ENCODE results near the gene AGBL4. TPM values are rescaled to one million over a fixed set of nuclear protein-coding genes. Genes with fewer than 3 reads are reported as not detected.

AGBL4 gene
- total RNA-seq, 1 donor from 2014 or later = not detected

DNA sequence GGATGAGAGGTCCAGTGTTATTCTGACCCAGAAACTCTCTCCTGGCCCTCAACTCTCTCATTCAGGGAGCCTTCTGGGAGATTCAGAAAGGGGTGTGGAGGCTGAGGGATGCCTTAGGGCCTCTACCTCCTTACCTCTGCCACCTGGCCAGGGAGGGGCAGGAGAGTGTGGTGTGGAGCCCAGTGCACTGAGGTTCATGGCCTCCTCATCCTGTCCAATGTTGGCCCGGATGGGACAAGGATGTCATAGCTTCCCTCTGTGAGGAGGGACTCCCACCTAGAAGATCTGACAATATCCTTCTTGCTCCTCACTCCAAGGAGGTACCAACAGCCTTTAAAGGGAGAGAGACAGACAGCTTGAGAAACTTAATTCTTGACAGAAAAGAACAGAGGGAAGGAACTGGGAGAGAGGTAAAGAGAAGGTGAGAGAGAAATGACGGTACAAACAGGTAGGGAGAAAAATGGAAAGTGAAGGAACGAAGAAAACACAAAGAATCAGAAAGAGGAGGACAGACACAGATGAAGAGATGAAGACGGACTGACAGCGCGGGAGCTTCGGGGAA is 1247.8 kb downstream of the AGBL4 start:
- no peak for DNase-seq (ENCODE audit: low read depth, low spot score)

- no peak for DNase-seq (ENCODE audit: low read depth, low spot score)
These were observed 1250.6 kb downstream of the AGBL4 start for GRCh38 chr1:48773133-48773532.

DNA sequence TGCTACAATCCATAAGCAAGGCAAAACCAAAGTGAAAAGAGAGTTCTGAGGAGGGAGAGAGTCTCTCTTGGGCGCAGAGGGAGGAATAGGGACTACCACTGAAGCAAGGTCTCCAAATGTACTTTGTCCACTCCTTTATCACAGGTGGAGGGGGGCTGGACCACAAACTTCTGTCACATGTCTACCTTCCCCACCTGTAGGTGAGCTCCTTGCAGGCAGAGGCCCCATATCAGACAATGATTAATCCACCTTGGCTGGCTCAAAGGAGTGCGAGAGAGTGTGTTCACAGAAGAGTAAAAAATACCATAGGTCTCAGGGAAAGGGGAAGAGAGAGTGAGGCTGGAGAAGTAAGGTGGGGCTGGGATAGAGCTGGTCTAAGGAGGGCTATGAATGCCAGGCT is 1251.5 kb downstream of the AGBL4 start:
- DNase-seq (ENCODE audit: low read depth, low spot score) = no peak

GRCh38 chr1:48771561-48771960 is 1252.2 kb downstream of the AGBL4 start:
- no peak for DNase-seq (ENCODE audit: low read depth, low spot score)

DNA sequence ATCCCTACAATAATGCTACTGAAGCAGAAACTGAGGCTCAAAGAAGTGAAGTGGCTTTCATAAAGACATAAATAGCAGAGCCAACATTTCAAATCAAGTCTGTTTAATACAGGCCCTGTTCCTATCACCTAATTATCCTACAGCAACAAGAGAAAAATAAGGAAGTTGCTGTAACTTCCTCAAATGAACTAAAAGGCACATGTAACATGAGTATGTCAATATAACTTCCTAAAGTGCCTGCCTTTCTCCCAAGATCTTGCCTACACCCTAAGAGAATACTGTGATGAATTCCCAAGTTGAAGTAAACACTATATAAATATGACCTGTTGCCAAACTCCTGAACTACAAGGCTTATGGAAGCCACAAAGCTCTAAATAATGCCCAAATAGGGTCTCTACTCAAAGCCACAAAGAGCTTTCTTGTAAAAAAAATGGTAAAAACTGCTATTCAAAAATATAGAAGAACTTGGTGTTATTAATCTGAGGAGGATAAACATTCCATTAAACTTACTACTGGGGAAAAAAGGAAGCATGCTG is 1255.7 kb downstream of the AGBL4 start:
- DNase-seq (ENCODE audit: low read depth, low spot score) = no peak

DNA sequence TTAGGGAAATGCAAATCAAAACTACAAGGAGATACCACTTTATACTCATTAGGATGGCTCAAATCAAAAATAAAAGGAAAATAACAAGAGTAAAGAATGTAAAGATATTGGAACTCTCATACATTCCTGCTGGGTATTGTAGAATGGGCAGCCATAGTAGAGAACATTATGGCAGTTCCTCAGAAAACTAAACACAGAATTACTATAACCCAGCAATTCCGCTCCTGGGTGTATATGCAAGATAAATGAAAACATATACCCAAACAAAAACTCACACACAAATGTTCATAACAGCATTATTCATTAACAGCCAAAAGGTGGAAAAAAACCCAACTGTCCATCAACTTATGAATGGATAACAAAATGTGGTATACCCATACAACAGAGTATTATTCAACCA is 1258.4 kb downstream of the AGBL4 start:
- DNase-seq (ENCODE audit: low read depth, low spot score) = no peak

DNA sequence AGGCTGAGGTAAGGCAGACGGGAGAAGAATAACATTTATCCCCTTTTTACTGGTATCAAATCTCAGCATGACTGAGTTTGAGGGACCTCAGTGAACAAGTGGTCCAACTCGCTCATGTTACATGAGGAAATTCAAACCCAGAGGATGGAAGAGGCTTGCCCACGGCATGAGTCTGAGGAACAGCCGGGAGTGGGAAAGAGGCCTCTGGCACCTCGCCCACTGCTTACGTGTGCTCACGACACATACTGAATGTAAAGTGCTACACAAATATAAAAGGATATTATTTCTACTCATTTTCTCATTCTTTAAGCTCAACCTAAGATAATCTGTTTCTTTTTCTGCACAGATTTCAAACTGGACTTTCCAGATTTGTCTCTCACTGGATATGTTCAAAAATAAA is 1261.8 kb downstream of the AGBL4 start:
- no peak for DNase-seq (ENCODE audit: low read depth, low spot score)

DNA sequence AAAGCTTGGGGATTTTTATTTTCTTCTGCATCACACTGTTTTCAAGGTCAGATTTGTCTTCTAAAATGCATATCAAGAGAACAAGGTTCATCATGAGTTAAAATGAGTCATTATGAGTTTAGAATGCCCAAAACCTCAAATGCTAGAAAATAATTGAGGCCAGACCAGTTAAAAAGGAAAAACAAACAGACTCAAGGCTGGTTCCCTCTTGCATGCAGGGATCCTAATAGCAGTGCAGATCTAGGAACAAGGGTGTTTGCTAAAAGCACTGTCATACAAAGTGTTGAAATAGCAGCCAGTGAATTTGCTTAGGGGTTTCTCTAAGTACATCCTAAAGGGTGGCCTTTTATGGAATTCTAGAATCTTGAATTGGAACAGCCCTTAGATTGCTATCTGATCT is 1262.3 kb downstream of the AGBL4 start:
- no peak for DNase-seq (ENCODE audit: low read depth, low spot score)

DNA sequence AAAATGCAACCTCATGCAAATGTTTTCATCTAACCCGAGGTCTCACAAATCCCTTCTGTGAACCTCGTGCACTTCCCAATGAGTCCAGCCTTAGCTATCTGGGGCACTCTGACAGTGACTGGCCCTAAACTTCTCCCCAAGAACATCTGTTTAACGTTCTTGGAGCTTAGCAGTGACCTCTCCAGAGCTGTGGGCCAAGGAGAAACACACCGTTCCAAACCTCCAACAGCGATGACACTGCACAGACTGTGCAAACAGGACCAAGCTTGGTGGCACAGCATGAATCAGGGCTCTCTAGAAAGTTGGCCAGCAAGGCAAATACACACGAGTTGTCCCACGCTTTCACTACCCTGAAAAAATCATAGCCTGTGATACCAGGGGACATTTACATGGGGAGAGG is 1262.9 kb downstream of the AGBL4 start:
- no peak for DNase-seq (ENCODE audit: low read depth, low spot score)

GRCh38 chr1:48758976-48759375 is 1264.8 kb downstream of the AGBL4 start:
- no peak for DNase-seq (ENCODE audit: low read depth, low spot score)

DNA sequence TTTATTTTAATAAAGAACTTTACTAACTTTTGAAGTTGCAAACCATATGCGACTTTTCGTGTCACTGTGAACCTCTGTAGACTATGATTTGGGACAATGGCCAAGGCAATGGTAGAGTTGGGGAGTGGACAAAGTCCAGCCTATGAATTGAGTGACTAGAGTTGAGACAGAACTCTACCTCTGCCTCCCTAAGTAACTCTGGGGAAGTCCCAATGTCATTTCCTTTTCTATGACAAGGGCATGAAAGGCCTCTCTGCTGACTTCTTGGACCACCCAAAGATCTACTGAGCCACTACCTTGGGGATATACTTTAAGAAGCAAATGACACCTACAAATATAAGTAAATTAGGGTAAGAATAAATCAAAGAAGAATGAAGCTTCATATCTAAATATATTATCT is 1266.4 kb downstream of the AGBL4 start:
- no peak for DNase-seq (ENCODE audit: low read depth, low spot score)

DNA sequence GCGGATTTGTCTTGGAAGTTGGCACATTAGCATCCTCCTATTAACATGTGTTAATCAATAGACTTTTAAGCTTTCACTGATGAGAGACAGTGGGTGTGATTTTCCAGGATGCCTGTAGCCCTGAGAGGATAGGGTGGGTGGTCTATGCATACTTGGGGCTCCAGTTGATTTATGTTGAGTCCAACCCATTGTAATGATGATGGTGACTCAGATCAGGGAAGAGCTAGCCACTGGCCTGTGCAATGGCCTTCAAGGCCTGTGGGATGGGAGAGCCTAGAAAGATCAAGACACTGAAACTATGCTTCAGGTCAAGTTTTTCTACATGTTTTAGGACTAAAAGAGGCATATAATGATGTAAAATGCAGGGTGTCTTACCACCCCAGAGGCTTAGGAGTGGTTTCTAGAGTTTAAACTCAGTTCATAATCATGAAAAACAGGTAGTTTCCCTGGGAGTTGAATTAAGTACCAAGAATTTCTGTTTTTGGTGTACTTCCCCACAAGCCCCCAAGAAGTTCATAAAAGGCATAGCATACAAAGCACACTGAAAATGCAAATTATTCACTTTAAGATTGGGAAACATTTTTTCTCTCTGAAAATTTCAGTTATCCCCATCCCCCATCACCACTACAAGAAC is 1267.0 kb downstream of the AGBL4 start:
- DNase-seq (ENCODE audit: low read depth, low spot score) = no peak

DNA sequence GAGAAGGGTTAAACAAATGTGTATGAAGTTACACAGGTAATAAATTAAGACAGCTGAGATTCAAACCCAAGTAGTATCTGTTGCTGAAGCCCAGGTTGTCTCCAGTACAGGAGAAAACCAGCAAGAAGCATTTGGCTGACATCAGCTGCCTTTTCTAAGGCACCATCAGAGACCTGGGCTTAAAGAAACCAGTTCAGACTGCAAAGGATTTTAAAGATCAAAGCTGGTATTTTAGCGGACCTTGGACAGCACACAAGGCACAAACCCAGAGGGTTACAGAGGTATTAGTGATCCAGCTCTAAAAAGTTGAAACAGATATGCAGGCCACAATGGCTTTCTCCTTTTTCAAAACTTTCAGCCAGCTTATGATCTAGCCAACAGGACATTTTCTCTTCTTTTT is 1270.5 kb downstream of the AGBL4 start:
- DNase-seq (ENCODE audit: low read depth, low spot score) = no peak

- no peak for DNase-seq (ENCODE audit: low read depth, low spot score)
These were observed 1273.6 kb downstream of the AGBL4 start for GRCh38 chr1:48750109-48750508.

DNA sequence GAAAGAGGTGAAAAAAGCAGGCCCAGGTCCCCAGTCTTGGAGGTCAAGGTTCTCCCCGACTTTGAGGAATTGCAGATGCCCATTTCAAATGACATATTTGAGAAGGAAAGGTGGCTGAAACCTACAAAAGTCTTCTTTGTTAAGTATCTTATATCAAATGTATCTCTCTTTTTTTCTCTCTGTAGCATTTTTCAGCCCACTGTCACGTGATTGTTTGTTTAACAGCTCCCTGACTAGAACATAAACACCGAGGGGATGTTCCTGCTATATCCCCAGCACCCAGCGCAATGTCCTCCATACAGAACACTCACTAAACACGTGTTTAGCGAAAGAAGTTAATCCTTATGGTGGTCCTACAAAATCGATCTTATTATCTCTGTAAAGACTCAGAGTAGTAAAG is 1274.7 kb downstream of the AGBL4 start:
- DNase-seq (ENCODE audit: low read depth, low spot score) = no peak

DNA sequence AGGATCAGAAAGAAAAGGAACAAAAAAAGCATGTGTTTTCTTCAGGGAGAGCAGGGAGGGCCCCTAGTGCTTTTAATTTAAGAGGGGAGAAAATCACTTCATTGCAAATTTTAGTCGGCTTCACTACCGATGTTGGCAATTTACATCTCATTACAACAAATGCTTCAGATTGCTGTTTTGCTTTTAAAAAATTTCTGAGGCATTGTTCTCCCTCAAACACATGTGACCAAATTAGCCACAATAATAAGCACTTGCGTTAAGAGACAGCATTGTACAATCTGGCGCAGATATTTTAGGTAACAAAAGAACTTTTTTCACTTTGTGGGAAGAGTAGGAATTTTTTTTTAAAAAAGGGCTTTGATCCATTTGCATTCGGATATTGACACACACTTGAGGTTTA is 1276.8 kb downstream of the AGBL4 start:
- DNase-seq (ENCODE audit: low read depth, low spot score) = no peak

DNA sequence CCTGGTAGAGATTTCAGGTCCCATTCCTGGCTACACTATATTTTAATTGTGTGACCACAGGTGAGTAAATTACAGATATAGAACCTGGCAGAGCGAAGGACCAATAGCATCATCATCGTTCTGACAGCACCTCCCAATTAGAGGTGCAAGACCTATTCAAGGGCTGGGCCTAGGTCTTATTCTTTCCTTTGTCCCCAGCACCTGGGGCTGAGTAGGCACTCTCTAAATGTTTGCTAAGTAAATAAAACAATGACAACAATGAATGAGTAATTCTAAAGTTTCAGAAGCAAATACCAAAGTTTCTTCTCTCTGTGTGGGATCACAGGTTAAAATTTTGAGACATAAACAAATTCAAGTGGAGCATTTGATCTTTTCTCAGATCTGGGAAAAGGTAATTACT is 1279.7 kb downstream of the AGBL4 start:
- DNase-seq (ENCODE audit: low read depth, low spot score) = no peak

DNA sequence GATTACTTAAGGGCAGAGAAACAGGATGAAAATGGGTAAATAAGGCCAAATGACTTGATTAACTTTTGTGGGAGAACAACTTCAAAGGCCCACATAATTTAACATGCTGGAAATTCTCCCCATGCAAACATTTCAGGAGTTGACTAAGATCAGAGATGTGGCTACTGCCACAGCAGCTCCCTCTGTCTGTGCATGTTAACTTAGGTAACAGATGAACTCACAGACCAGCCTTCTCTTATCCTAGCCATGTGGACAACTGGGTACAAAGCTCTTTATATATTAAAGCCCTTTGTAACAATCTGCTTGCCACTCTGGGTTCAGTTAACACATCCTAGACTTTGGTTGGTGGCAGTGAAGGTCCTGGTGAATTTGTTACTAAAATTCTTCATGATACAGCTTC is 1280.3 kb downstream of the AGBL4 start:
- no peak for DNase-seq (ENCODE audit: low read depth, low spot score)

DNA sequence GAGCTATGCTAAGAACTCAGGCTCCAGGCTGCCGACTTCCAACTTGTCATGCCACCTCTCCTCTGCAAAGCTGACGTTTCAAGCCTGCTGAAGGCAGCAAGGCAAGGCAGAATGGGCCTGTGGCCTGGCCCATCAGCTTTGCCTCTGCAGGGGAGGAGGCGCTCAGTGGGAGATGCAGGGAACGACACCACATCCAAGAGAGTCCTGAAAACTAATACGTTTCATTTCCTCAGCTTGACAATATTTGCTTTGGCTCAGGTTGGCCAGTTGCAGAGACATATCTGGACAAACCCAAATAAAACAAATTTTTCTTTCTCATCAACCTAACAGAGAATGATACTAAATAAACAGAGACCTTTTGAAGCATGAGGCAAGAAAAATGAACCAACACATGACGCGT is 1282.4 kb downstream of the AGBL4 start:
- no peak for DNase-seq (ENCODE audit: low read depth, low spot score)

DNA sequence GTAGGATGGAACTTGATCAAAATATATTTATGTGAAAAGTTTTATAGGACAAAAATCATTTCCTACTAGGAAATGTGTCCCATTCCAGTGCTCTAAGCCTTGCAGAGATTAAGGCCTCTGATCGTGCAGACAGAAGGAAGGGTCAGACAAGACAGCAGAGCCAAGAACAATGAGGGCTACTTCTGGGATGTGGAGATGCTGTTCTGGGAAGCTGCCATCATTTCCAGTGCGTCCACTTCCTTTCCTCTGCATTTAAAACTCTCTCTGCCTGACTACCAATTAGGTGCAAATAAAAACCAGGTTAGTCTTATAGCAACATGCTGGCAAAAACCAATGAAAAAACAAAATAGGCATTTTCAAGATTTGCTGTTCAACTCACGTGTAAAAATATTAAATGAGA is 1283.1 kb downstream of the AGBL4 start:
- DNase-seq (ENCODE audit: low read depth, low spot score) = no peak

DNA sequence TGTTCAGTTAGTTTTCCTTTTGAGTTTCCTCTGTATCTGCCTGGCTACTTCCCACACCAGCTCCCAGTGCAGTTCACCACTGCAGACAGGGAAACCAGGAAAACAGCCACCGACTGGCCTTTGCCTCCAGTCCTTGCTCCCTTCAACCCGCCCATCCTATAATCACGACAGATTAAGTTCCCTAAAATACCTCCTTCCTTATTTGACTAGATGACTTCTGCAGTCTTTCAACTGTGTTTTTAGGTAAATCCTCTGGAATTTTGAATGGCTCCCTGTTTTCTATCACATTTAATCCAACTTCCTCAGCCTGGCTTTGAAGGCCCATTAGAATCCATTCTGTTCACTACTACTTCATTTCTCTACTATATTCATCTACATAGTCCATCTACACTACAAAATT is 1284.7 kb downstream of the AGBL4 start:
- DNase-seq (ENCODE audit: low read depth, low spot score) = no peak

GRCh38 chr1:48738356-48738755 is 1285.4 kb downstream of the AGBL4 start:
- DNase-seq (ENCODE audit: low read depth, low spot score) = no peak

GRCh38 chr1:48735796-48736195 is 1288.0 kb downstream of the AGBL4 start:
- DNase-seq (ENCODE audit: low read depth, low spot score) = no peak
